ENCODE data around the gene SYNPR. TPM values are rescaled to one million over a fixed set of nuclear protein-coding genes. Genes with fewer than 3 reads are reported as not detected.

SYNPR gene
- total RNA-seq, 2 donors from 2014 or later: not detected

- TF ChIP-seq, protein P1, sequence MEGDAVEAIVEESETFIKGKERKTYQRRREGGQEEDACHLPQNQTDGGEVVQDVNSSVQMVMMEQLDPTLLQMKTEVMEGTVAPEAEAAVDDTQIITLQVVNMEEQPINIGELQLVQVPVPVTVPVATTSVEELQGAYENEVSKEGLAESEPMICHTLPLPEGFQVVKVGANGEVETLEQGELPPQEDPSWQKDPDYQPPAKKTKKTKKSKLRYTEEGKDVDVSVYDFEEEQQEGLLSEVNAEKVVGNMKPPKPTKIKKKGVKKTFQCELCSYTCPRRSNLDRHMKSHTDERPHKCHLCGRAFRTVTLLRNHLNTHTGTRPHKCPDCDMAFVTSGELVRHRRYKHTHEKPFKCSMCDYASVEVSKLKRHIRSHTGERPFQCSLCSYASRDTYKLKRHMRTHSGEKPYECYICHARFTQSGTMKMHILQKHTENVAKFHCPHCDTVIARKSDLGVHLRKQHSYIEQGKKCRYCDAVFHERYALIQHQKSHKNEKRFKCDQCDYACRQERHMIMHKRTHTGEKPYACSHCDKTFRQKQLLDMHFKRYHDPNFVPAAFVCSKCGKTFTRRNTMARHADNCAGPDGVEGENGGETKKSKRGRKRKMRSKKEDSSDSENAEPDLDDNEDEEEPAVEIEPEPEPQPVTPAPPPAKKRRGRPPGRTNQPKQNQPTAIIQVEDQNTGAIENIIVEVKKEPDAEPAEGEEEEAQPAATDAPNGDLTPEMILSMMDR (IDR thresholded peaks at IDR 0.05): no peak
- Histone ChIP-seq H3K27me3 (replicated peaks; ENCODE audit: insufficient read depth) (no peaks in the 10 kb centered on the region), H3K9me3 (no peaks in the 10 kb centered on the region), H3K4me1 (ENCODE audit: control insufficient read depth in 1 of 2, low read depth in 2 of 2) (no peaks in the 10 kb centered on the region), H3K36me3 (no peaks in the 10 kb centered on the region), H3K4me3 (no peak overlapping the region), H3K27ac (no peak overlapping the region)
- ATAC-seq (ENCODE audit: insufficient number of reproducible peaks, low FRiP score, low read depth) (no peak), DNase-seq (ENCODE audit: low spot score) (no peak)
Measured at GRCh38 chr3:63588895-63589294, 310.8 kb downstream of the SYNPR start.

- no peaks in the 10 kb centered on the region for H3K9me3 ChIP-seq
- ATAC-seq (ENCODE audit: insufficient number of reproducible peaks, low FRiP score, low read depth) (no peak), DNase-seq (ENCODE audit: low spot score) (no peak)
Measured at GRCh38 chr3:63593779-63594178, 315.7 kb downstream of the SYNPR start.

GRCh38 chr3:63595221-63595620 is 317.1 kb downstream of the SYNPR start:
- DNase-seq (ENCODE audit: low spot score) (no peak), ATAC-seq (ENCODE audit: insufficient number of reproducible peaks, low FRiP score, low read depth) (no peak)

More at GRCh38 chr3:63593779-63594178, 315.7 kb downstream of the SYNPR start:
- H3K27me3 ChIP-seq (replicated peaks; ENCODE audit: insufficient read depth): no peaks in the 10 kb centered on the region
- H3K4me1 ChIP-seq (ENCODE audit: control insufficient read depth in 1 of 2, low read depth in 2 of 2): no peaks in the 10 kb centered on the region
- no peaks in the 10 kb centered on the region for H3K36me3 ChIP-seq
- TF ChIP-seq, protein P1 (IDR thresholded peaks at IDR 0.05): no peak
- H3K4me3 ChIP-seq: no peak overlapping the region
- no peak overlapping the region for H3K27ac ChIP-seq

GRCh38 chr3:63597019-63597418 is 318.9 kb downstream of the SYNPR start:
- DNase-seq (ENCODE audit: low spot score) (no peak), ATAC-seq (ENCODE audit: insufficient number of reproducible peaks, low FRiP score, low read depth) (no peak)
- no peaks in the 10 kb centered on the region for H3K36me3 ChIP-seq
- TF ChIP-seq, protein P1 (IDR thresholded peaks at IDR 0.05): no peak
- no peaks in the 10 kb centered on the region for H3K4me1 ChIP-seq (ENCODE audit: control insufficient read depth in 1 of 2, low read depth in 2 of 2)
- no peaks in the 10 kb centered on the region for H3K27me3 ChIP-seq (replicated peaks; ENCODE audit: insufficient read depth)
- H3K4me3 ChIP-seq: no peak overlapping the region
- H3K9me3 ChIP-seq: no peaks in the 10 kb centered on the region
- no peak overlapping the region for H3K27ac ChIP-seq

More at GRCh38 chr3:63595221-63595620, 317.1 kb downstream of the SYNPR start:
- Histone ChIP-seq H3K36me3 (no peaks in the 10 kb centered on the region), H3K9me3 (no peaks in the 10 kb centered on the region), H3K27me3 (replicated peaks; ENCODE audit: insufficient read depth) (no peaks in the 10 kb centered on the region), H3K27ac (no peak overlapping the region), H3K4me1 (ENCODE audit: control insufficient read depth in 1 of 2, low read depth in 2 of 2) (no peaks in the 10 kb centered on the region), H3K4me3 (no peak overlapping the region)
- TF ChIP-seq, protein P1 (IDR thresholded peaks at IDR 0.05): no peak

DNA sequence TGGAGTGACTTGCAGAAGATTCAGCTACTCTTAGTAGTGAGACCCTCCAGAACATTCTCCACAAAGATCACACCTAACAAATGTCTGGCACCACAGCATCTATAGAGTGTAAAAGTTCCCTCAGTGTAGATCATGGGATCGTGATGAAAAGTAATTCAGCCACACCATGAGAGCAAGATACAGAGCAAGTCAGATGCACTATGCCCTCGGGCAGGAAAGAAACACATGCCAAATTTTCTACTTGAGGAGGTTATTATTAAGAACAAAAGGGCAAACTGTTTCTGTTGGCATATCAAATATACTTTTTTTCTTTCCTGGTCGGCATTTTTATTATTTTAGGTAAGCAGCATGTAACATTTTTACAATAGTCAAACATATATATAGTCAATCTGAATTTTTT is 329.6 kb downstream of the SYNPR start:
- no peak for DNase-seq (ENCODE audit: low spot score)
- TF ChIP-seq, protein P1 (IDR thresholded peaks at IDR 0.05): no peak

More for the DNA sequence above, 329.6 kb downstream of the SYNPR start:
- Histone ChIP-seq H3K27me3 (replicated peaks; ENCODE audit: insufficient read depth) (no peaks in the 10 kb centered on the region), H3K4me1 (ENCODE audit: control insufficient read depth in 1 of 2, low read depth in 2 of 2) (no peaks in the 10 kb centered on the region), H3K27ac (no peak overlapping the region), H3K9me3 (no peaks in the 10 kb centered on the region), H3K4me3 (no peak overlapping the region), H3K36me3 (no peaks in the 10 kb centered on the region)
- no peak for ATAC-seq (ENCODE audit: insufficient number of reproducible peaks, low FRiP score, low read depth)
